Natural killer cell (primary cell): Measurements from ENCODE around the gene C14orf132. TPM values are rescaled to one million over a fixed set of nuclear protein-coding genes. Genes with fewer than 3 reads are reported as not detected.

ENCODE experiments used
- ATAC-seq, 3 donors: fragments of 150-1000 bp in 2 of 3; fragments of 200-7000 bp in 1 of 3; cut with Tn5 transposase; 1 replicate in 1 of 3; 2 replicates in 2 of 3; pipeline ENCODE4 v1.10.0; 2021; ENCODE audit warnings: mild to moderate bottlenecking in 2 of 3, moderate library complexity in 2 of 3
- DNase-seq, 2 donors: peaks; one replicate each; pipeline versions ENCODE4 v3.0.0 to v3.0.0-alpha.2; 2013 to 2021; ENCODE audit warnings: mixed read lengths in 1 of 2
- H3K27ac ChIP-seq: one replicate; pipeline ENCODE4 v1.5.1; 2013; ENCODE audit warnings: mild to moderate bottlenecking, low read length
- H3K27me3 ChIP-seq: one replicate; pipeline ENCODE4 v1.6.1; 2013; ENCODE audit warnings: low read length; ENCODE audit not compliant: control insufficient read depth, insufficient read depth
- H3K36me3 ChIP-seq: one replicate; pipeline ENCODE4 v1.6.1; 2013; ENCODE audit warnings: low read length; ENCODE audit not compliant: control insufficient read depth, insufficient read depth
- H3K4me1 ChIP-seq: one replicate; pipeline ENCODE4 v1.6.1; 2013; ENCODE audit warnings: low read length; ENCODE audit not compliant: control insufficient read depth, insufficient read depth
- H3K4me3 ChIP-seq: one replicate; pipeline ENCODE4 v1.5.1; 2013; ENCODE audit warnings: low read length
- H3K9me3 ChIP-seq: one replicate; pipeline ENCODE4 v1.6.1; 2013; ENCODE audit warnings: low read length; ENCODE audit not compliant: control insufficient read depth, insufficient read depth
- H3K27ac Mint-ChIP-seq, 2 donors: one replicate each; pipeline ENCODE4 v1.8.0; 2022; ENCODE audit warnings: mild to moderate bottlenecking in 2 of 2, mixed read lengths in 2 of 2, moderate library complexity in 1 of 2
- H3K27me3 Mint-ChIP-seq, 2 donors: one replicate each; pipeline ENCODE4 v1.8.0; 2022; ENCODE audit warnings: low read depth in 2 of 2, mixed read lengths in 2 of 2
- H3K36me3 Mint-ChIP-seq: one replicate; pipeline ENCODE4 v1.8.0; 2022; ENCODE audit warnings: mixed read lengths
- H3K4me1 Mint-ChIP-seq, 2 donors: one replicate each; pipeline ENCODE4 v1.8.0; 2022; ENCODE audit warnings: mixed read lengths in 2 of 2
- H3K4me3 Mint-ChIP-seq: one replicate; pipeline ENCODE4 v1.8.0; 2022; ENCODE audit warnings: mild to moderate bottlenecking, moderate library complexity, mixed read lengths
- H3K9me3 Mint-ChIP-seq, 2 donors: one replicate each; pipeline ENCODE4 v1.8.0; 2022; ENCODE audit warnings: mixed read lengths in 2 of 2
- WGBS: methylation state at CpG from one replicate; pipeline ENCODE4 v1.1.7; 2013; ENCODE audit warnings: missing lambda C conversion rate; ENCODE audit not compliant: insufficient coverage; 5-methylcytosine and 5-hydroxymethylcytosine counted together
- intact Hi-C: fragments of 100-400 bp; cut with micrococcal nuclease; formaldehyde crosslinking; loops from one replicate; pipeline ENCODE4 v1.14.2; 2022
- total RNA-seq, 4 donors: library from RNA; stranded (reverse); fragments of 120-200 nt in 1 of 4; gene quantifications; one replicate each; pipeline versions ENCODE4 v1.2.3 to v1.2.4, GENCODE V29; 2013 to 2022
- TF ChIP-seq, protein P1 (sequence below): fragments of 200-600 bp; IDR thresholded peaks from one replicate; pipeline ENCODE4 v1.8.0; 2022; ENCODE audit warnings: antibody characterized with exemption

C14orf132 gene
- total RNA-seq, 3 donors from 2014 or later (not counting 1 experiment from before 2014, with no cell fraction given) = 0.07 to 0.23 TPM; not detected in 1

- Histone ChIP-seq H3K9me3 (no peaks in the 10 kb centered on the region), H3K4me1 (no peaks in the 10 kb centered on the region), H3K27ac (no peak overlapping the region), H3K27me3 (no peaks in the 10 kb centered on the region), H3K4me3 (no peak overlapping the region), H3K36me3 (no peaks in the 10 kb centered on the region)
- ATAC-seq (no peak), DNase-seq (no peak)
- intact Hi-C loops = no loop called here
- Mint-ChIP-seq H3K9me3 (no peaks in the 10 kb centered on the region), H3K4me3 (no peak overlapping the region), H3K27me3 (peaks cover 7 to 11% of the 10 kb centered on the region in 2 donors), H3K27ac (no peak overlapping the region), H3K36me3 (no peaks in the 10 kb centered on the region), H3K4me1 (no peaks in the 10 kb centered on the region)
- TF ChIP-seq, protein P1, sequence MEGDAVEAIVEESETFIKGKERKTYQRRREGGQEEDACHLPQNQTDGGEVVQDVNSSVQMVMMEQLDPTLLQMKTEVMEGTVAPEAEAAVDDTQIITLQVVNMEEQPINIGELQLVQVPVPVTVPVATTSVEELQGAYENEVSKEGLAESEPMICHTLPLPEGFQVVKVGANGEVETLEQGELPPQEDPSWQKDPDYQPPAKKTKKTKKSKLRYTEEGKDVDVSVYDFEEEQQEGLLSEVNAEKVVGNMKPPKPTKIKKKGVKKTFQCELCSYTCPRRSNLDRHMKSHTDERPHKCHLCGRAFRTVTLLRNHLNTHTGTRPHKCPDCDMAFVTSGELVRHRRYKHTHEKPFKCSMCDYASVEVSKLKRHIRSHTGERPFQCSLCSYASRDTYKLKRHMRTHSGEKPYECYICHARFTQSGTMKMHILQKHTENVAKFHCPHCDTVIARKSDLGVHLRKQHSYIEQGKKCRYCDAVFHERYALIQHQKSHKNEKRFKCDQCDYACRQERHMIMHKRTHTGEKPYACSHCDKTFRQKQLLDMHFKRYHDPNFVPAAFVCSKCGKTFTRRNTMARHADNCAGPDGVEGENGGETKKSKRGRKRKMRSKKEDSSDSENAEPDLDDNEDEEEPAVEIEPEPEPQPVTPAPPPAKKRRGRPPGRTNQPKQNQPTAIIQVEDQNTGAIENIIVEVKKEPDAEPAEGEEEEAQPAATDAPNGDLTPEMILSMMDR = no peak
- WGBS = 88% methylated on average over 4 of the region's 4 CpGs
Observed at GRCh38 chr14:96062010-96062409, 22.8 kb downstream of the C14orf132 start.

- ATAC-seq (no peak), DNase-seq (no peak)
- H3K9me3 Mint-ChIP-seq = no peaks in the 10 kb centered on the region
- H3K4me1 ChIP-seq = no peaks in the 10 kb centered on the region
- intact Hi-C loops = no loop called here
- H3K9me3 ChIP-seq = no peaks in the 10 kb centered on the region
- H3K27ac ChIP-seq = no peak overlapping the region
- no peaks in the 10 kb centered on the region for H3K4me1 Mint-ChIP-seq
- no peak overlapping the region for H3K4me3 ChIP-seq
- TF ChIP-seq, protein P1 = no peak
- no peak overlapping the region for H3K4me3 Mint-ChIP-seq
- no peaks in the 10 kb centered on the region for H3K27me3 ChIP-seq
- 80% methylated on average over 6 of the region's 6 CpGs for WGBS
- H3K27me3 Mint-ChIP-seq = peaks cover 7 to 11% of the 10 kb centered on the region in 2 donors
- H3K36me3 Mint-ChIP-seq = no peaks in the 10 kb centered on the region
- no peaks in the 10 kb centered on the region for H3K36me3 ChIP-seq
- H3K27ac Mint-ChIP-seq = no peak overlapping the region
Observed at GRCh38 chr14:96062506-96062905, 23.3 kb downstream of the C14orf132 start.

DNA sequence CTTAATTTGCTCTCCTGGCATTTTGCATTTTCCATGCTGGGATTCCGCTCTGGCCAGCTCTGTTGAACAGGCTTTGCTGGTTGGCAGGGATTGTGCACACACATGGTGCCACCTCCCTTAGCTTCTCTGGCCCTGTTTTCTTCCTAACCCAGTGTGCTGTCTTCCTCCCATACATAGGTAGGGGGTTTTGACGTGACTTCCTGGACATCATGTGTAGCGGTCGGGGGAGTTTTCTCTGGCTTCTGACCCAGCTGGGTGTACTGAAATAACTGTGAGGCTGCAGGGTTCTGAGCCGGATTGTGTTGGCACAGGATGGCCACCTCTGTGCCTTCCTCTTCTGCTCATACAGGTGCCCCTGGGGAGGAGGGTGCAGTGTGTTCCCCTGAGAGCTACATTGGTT is 25.7 kb downstream of the C14orf132 start:
- H3K4me3 ChIP-seq = no peak overlapping the region
- Mint-ChIP-seq H3K27me3 (peaks cover 7 to 9% of the 10 kb centered on the region in 2 donors), H3K9me3 (no peaks in the 10 kb centered on the region)

More for the DNA sequence above, 25.7 kb downstream of the C14orf132 start:
- H3K27me3 ChIP-seq = no peaks in the 10 kb centered on the region
- H3K4me1 ChIP-seq = no peaks in the 10 kb centered on the region
- intact Hi-C loops = no loop called here
- Mint-ChIP-seq H3K4me3 (no peak overlapping the region), H3K36me3 (no peaks in the 10 kb centered on the region), H3K4me1 (no peaks in the 10 kb centered on the region), H3K27ac (no peak overlapping the region)
- no peaks in the 10 kb centered on the region for H3K9me3 ChIP-seq
- ATAC-seq (no peak), DNase-seq (no peak)
- no peaks in the 10 kb centered on the region for H3K36me3 ChIP-seq
- no peak overlapping the region for H3K27ac ChIP-seq
- WGBS = 80% methylated on average over 5 of the region's 5 CpGs
- TF ChIP-seq, protein P1 = no peak
